ENCODE measurements around the gene MRTFB.

GRCh38 chr16:14129502-14129901 is 58.4 kb downstream of the MRTFB start:
- TF ChIP-seq EZH2 (IDR thresholded peaks at IDR 0.05; ENCODE audit: borderline replicate concordance, low read depth, low read length, severe bottlenecking), result no peak
- TF ChIP-seq, protein P1, sequence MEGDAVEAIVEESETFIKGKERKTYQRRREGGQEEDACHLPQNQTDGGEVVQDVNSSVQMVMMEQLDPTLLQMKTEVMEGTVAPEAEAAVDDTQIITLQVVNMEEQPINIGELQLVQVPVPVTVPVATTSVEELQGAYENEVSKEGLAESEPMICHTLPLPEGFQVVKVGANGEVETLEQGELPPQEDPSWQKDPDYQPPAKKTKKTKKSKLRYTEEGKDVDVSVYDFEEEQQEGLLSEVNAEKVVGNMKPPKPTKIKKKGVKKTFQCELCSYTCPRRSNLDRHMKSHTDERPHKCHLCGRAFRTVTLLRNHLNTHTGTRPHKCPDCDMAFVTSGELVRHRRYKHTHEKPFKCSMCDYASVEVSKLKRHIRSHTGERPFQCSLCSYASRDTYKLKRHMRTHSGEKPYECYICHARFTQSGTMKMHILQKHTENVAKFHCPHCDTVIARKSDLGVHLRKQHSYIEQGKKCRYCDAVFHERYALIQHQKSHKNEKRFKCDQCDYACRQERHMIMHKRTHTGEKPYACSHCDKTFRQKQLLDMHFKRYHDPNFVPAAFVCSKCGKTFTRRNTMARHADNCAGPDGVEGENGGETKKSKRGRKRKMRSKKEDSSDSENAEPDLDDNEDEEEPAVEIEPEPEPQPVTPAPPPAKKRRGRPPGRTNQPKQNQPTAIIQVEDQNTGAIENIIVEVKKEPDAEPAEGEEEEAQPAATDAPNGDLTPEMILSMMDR (IDR thresholded peaks at IDR 0.05; ENCODE audit: borderline replicate concordance, extremely low read depth, low read length, poor library complexity, severe bottlenecking), result no peak
